IMR-90 (cell line): ENCODE results near the gene MAML2. TPM values are rescaled to one million over a fixed set of nuclear protein-coding genes. Genes with fewer than 3 reads are reported as not detected.

ENCODE experiments used
- ATAC-seq: fragments of 200-7000 bp; cut with Tn5 transposase; 2 replicates; pipeline ENCODE4 v1.9.1; 2020; ENCODE audit warnings: low read depth, mild to moderate bottlenecking, moderate library complexity
- BruUV-seq: library from RNA; stranded (reverse); fragments of 400-500 nt; replicated peaks from 2 replicates; lab custom pipeline; 2021; lab: Mats Ljungman, UMichigan
- CTCF ChIA-PET: fragments of 300-600 bp; formaldehyde crosslinking; extraction: SDS; loops from one replicate; lab custom pipeline; 2021; ENCODE audit warnings: antibody characterized with exemption; lab: Yijun Ruan, JAX
- POLR2A ChIA-PET: fragments of 300-600 bp; sonication (Branson Sonifier 250); formaldehyde crosslinking; loops from one replicate; lab custom pipeline; 2022; ENCODE audit warnings: antibody characterized with exemption; ENCODE audit not compliant: unreplicated experiment; lab: Charles Lee
- DNase-seq: peaks from one replicate; pipeline ENCODE4 v3.0.0; 2013
- H2AFZ ChIP-seq: replicated peaks from 2 replicates; pipeline ENCODE3; 2013; ENCODE audit warnings: low read length, mild to moderate bottlenecking; ENCODE audit not compliant: poor library complexity
- H2AK5ac ChIP-seq: 2 replicates; pipeline ENCODE4 v1.6.1; 2013; ENCODE audit warnings: low read depth, low read length, inconsistent platforms
- H2AK9ac ChIP-seq: replicated peaks from 2 replicates; pipeline ENCODE3; 2013; ENCODE audit warnings: mild to moderate bottlenecking, low read depth, low read length, moderate library complexity; ENCODE audit not compliant: poor library complexity
- H2BK120ac ChIP-seq: 2 replicates; pipeline ENCODE4 v1.6.1; 2013; ENCODE audit warnings: low read depth, low read length, inconsistent platforms
- H2BK15ac ChIP-seq: 3 replicates; pipeline ENCODE4 v1.6.1; 2013; ENCODE audit warnings: low read depth, low read length, inconsistent platforms
- H2BK20ac ChIP-seq: 2 replicates; pipeline ENCODE4 v1.6.1; 2013; ENCODE audit warnings: low read depth, mild to moderate bottlenecking, inconsistent platforms, low read length, moderate library complexity
- H2BK5ac ChIP-seq: 2 replicates; pipeline ENCODE4 v1.6.1; 2013; ENCODE audit warnings: mild to moderate bottlenecking, low read depth, low read length, inconsistent platforms; ENCODE audit not compliant: poor library complexity, severe bottlenecking
- H3K14ac ChIP-seq: replicated peaks from 2 replicates; pipeline ENCODE4 v1.6.1; 2013; ENCODE audit warnings: low read depth, low read length, inconsistent platforms
- H3K18ac ChIP-seq: 2 replicates; pipeline ENCODE4 v1.6.1; 2013; ENCODE audit warnings: low read depth, low read length, control low read depth
- H3K23ac ChIP-seq: 2 replicates; pipeline ENCODE4 v1.6.1; 2013; ENCODE audit warnings: low read depth, low read length, inconsistent platforms
- H3K27ac ChIP-seq: 2 replicates; pipeline ENCODE4 v1.5.1; 2013; ENCODE audit warnings: mild to moderate bottlenecking, control low read depth, low read length; ENCODE audit not compliant: insufficient read depth
- H3K27me3 ChIP-seq: 2 replicates; pipeline ENCODE4 v1.6.1; 2013; ENCODE audit warnings: low read length; ENCODE audit not compliant: control insufficient read depth, insufficient read depth
- H3K36me3 ChIP-seq: 2 replicates; pipeline ENCODE4 v1.6.1; 2013; ENCODE audit warnings: low read length, mixed read lengths; ENCODE audit not compliant: control insufficient read depth, insufficient read depth
- H3K4ac ChIP-seq: 2 replicates; pipeline ENCODE4 v1.6.1; 2013; ENCODE audit warnings: low read depth, low read length, inconsistent platforms
- H3K4me1 ChIP-seq: 2 replicates; pipeline ENCODE4 v1.6.1; 2013; ENCODE audit warnings: low read length, mixed read lengths; ENCODE audit not compliant: control insufficient read depth, insufficient read depth
- H3K4me2 ChIP-seq: 2 replicates; pipeline ENCODE4 v1.6.1; 2013; ENCODE audit warnings: low read depth, mild to moderate bottlenecking, control low read depth, low read length, moderate library complexity
- H3K4me3 ChIP-seq: 2 replicates; pipeline ENCODE4 v1.5.1; 2013; ENCODE audit warnings: low read depth, mild to moderate bottlenecking, control low read depth, low read length, moderate library complexity; ENCODE audit not compliant: insufficient read depth
- H3K56ac ChIP-seq: 2 replicates; pipeline ENCODE4 v1.6.1; 2013; ENCODE audit warnings: low read length, inconsistent platforms; ENCODE audit not compliant: insufficient read depth; ENCODE audit errors: extremely low read depth
- H3K79me1 ChIP-seq, 2 experiments: 2 replicates each; pipeline ENCODE4 v1.6.1; 2013; ENCODE audit warnings: low read length in 2 of 2, inconsistent platforms in 1 of 2, low read depth in 1 of 2
- H3K9ac ChIP-seq: 2 replicates; pipeline ENCODE4 v1.6.1; 2013; ENCODE audit warnings: low read depth, low read length, control low read depth
- H3K9me1 ChIP-seq: 2 replicates; pipeline ENCODE4 v1.6.1; 2013; ENCODE audit warnings: low read length, inconsistent platforms; ENCODE audit not compliant: insufficient read depth
- H3K9me3 ChIP-seq: 2 replicates; pipeline ENCODE4 v1.6.1; 2013; ENCODE audit warnings: low read length; ENCODE audit not compliant: control insufficient read depth, insufficient read depth
- H4K20me1 ChIP-seq: 2 replicates; pipeline ENCODE4 v1.6.1; 2013; ENCODE audit warnings: low read length, inconsistent platforms; ENCODE audit not compliant: insufficient read depth
- H4K5ac ChIP-seq: 2 replicates; pipeline ENCODE4 v1.6.1; 2013; ENCODE audit warnings: mild to moderate bottlenecking, low read depth, low read length, control low read depth
- H4K8ac ChIP-seq, 2 experiments: 2 replicates each; pipeline ENCODE4 v1.6.1; 2013; ENCODE audit warnings: low read depth in 2 of 2, low read length in 2 of 2, control low read depth in 1 of 2, inconsistent platforms in 1 of 2
- H4K91ac ChIP-seq: 2 replicates; pipeline ENCODE4 v1.6.1; 2013; ENCODE audit warnings: low read depth, low read length, inconsistent platforms; ENCODE audit not compliant: insufficient read depth
- BHLHE40 ChIP-seq: fragments of 150-350 bp; IDR thresholded peaks from 2 replicates; pipeline ENCODE4 v1.6.1; 2016; ENCODE audit warnings: mild to moderate bottlenecking, low read depth, low read length
- CEBPB ChIP-seq: IDR thresholded peaks from 2 replicates; pipeline ENCODE4 v1.6.1; 2012; ENCODE audit warnings: low read depth, low read length, improper control_type of control experiment
- CHD1 ChIP-seq: IDR thresholded peaks from 2 replicates; pipeline ENCODE4 v1.6.1; 2012; ENCODE audit warnings: low read depth, low read length, improper control_type of control experiment
- FOS ChIP-seq: fragments of 150-350 bp; IDR thresholded peaks from 2 replicates; pipeline ENCODE4 v1.6.1; 2016; ENCODE audit warnings: low read depth, low read length
- MAFK ChIP-seq: IDR thresholded peaks from 2 replicates; pipeline ENCODE4 v1.6.1; 2012; ENCODE audit warnings: low read depth, low read length, improper control_type of control experiment
- MAZ ChIP-seq: IDR thresholded peaks from 2 replicates; pipeline ENCODE4 v1.6.1; 2012; ENCODE audit warnings: low read depth, mild to moderate bottlenecking, low read length, improper control_type of control experiment, moderate library complexity, borderline replicate concordance
- MXI1 ChIP-seq: IDR thresholded peaks from 2 replicates; pipeline ENCODE4 v1.6.1; 2012; ENCODE audit warnings: low read depth, mild to moderate bottlenecking, low read length, moderate library complexity, borderline replicate concordance
- NFE2L2 ChIP-seq: fragments of 150-350 bp; IDR thresholded peaks from 2 replicates; pipeline ENCODE4 v1.6.1; 2016; ENCODE audit warnings: low read depth, mild to moderate bottlenecking, low read length
- POLR2A ChIP-seq: IDR thresholded peaks from 2 replicates; pipeline ENCODE4 v1.6.1; 2012; ENCODE audit warnings: mild to moderate bottlenecking, low read depth, low read length
- RAD21 ChIP-seq: IDR thresholded peaks from 2 replicates; pipeline ENCODE4 v1.6.1; 2012; ENCODE audit warnings: low read length, improper control_type of control experiment
- RCOR1 ChIP-seq: IDR thresholded peaks from 2 replicates; pipeline ENCODE4 v1.6.1; 2012; ENCODE audit warnings: mild to moderate bottlenecking, low read length, improper control_type of control experiment; ENCODE audit not compliant: insufficient replicate concordance
- RFX5 ChIP-seq: IDR thresholded peaks from 2 replicates; pipeline ENCODE4 v1.8.0; 2012; ENCODE audit warnings: low read depth, mild to moderate bottlenecking, low read length, moderate library complexity
- SMC3 ChIP-seq: fragments of 150-350 bp; IDR thresholded peaks from 2 replicates; pipeline ENCODE4 v1.6.1; 2016; ENCODE audit warnings: low read depth, mild to moderate bottlenecking, antibody characterized with exemption, low read length, moderate library complexity
- WGBS, 2 experiments: methylation state at CpG; one replicate each; pipeline versions ENCODE4 v1.1.5 to v1.1.7; 2013; ENCODE audit warnings: missing lambda C conversion rate in 2 of 2; ENCODE audit not compliant: insufficient read length in 1 of 2; ENCODE audit errors: extremely low coverage in 2 of 2; 5-methylcytosine and 5-hydroxymethylcytosine counted together
- dilution Hi-C: fragments of 300-500 bp; cut with HindIII; formaldehyde crosslinking; loops from one replicate; pipeline ENCODE4 v1.14.3; 2018; ENCODE audit warnings: low sequenced_read_pairs; ENCODE audit not compliant: unreplicated experiment
- in situ Hi-C: fragments of 300-500 bp; cut with MboI; formaldehyde crosslinking; loops from 3 replicates; pipeline ENCODE4 v1.14.3; 2019; ENCODE audit warnings: low sequenced_read_pairs, inconsistent platforms, mixed read lengths
- intact Hi-C: fragments of 100-400 bp; cut with micrococcal nuclease; formaldehyde crosslinking; loops from 2 replicates; pipeline ENCODE4 v1.10.0; 2022
- polyA plus RNA-seq, 3 experiments: library from polyadenylated mRNA; depleted of rRNA; stranded (reverse); fragments of >200 nt; gene quantifications; 2 replicates each; pipeline ENCODE4 v1.2.3, GENCODE V29; 2012; ENCODE audit warnings: low replicate concordance in 1 of 3
- total RNA-seq: library from RNA; depleted of rRNA; stranded (reverse); fragments of >200 nt; gene quantifications from 2 replicates; pipeline ENCODE4 v1.2.3, GENCODE V29; 2012
- TF ChIP-seq, protein P1 (sequence below): fragments of 150-350 bp; IDR thresholded peaks from 2 replicates; pipeline ENCODE4 v1.6.1; 2016; ENCODE audit warnings: low read depth, mild to moderate bottlenecking, low read length, moderate library complexity, borderline replicate concordance
- TF ChIP-seq, protein P2 (sequence below): conservative IDR thresholded peaks from 2 replicates; pipeline ENCODE4 v1.5.1; 2012; ENCODE audit warnings: mild to moderate bottlenecking, low read depth, low read length, improper control_type of control experiment
- TF ChIP-seq, protein P3 (sequence below): fragments of 150-350 bp; IDR thresholded peaks from 2 replicates; pipeline ENCODE4 v1.6.1; 2017; ENCODE audit warnings: mild to moderate bottlenecking, antibody characterized with exemption, low read length, low read depth

The MAML2 gene
- total and polyA plus RNA-seq, 2 of the 4 experiments (the other 2 are of a cell fraction): 15.0 to 19.5 TPM

DNA sequence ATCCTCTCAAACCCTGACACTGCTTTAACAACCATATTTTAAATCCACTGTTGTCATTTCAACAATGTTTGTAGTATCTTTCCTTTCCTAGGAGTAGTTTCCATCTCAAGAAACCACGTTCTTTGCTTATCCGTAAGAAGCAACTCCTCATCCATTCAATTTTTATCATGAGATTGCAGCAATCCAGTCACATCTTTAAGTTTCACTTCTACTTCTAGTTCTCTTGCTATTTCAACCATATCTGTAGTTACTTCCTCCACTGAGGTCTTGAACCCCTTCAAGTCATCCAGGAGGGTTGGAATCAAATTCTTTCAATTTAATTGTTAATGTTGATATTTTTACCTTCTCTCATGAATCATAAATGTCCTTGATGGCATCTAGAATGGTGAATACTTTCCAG, 24.3 kb upstream of the MAML2 start:
- no peaks in the 10 kb centered on the region for H4K20me1 ChIP-seq
- no peak overlapping the region for H3K4me3 ChIP-seq
- no peak overlapping the region for H4K91ac ChIP-seq
- H3K14ac ChIP-seq: no peak overlapping the region
- no peak overlapping the region for H3K9ac ChIP-seq
- in situ Hi-C loops (no loop called here), dilution Hi-C loops (loop anchor here (25.0 kb wide), 1 partner anchor 330 kb away; no protein-coding TSS in a partner anchor), intact Hi-C loops (no loop called here)
- DNase-seq (no peak), ATAC-seq (no peak)
- no peaks in the 10 kb centered on the region for H3K4me1 ChIP-seq
- no peaks in the 10 kb centered on the region for H3K27me3 ChIP-seq
- H3K18ac ChIP-seq: no peak overlapping the region
- no peak overlapping the region for H2BK5ac ChIP-seq
- H3K4ac ChIP-seq: no peak overlapping the region
- peaks cover 6% of the 10 kb centered on the region for H3K9me3 ChIP-seq
- CTCF ChIA-PET: no interaction called here
- no peak overlapping the region for H3K56ac ChIP-seq
- no TSS peak for BruUV-seq
- no peak overlapping the region for H2AK5ac ChIP-seq
- no peak overlapping the region for H2BK120ac ChIP-seq
- peaks cover 12% of the 10 kb centered on the region for H3K36me3 ChIP-seq
- no CpG with 5 or more reads among the region's 2 CpGs for WGBS, 2 experiments
- H2AFZ ChIP-seq: no peak overlapping the region
- H3K23ac ChIP-seq: no peak overlapping the region
- no peak overlapping the region for H2BK15ac ChIP-seq
- H4K5ac ChIP-seq: no peak overlapping the region
- no peak overlapping the region for H2AK9ac ChIP-seq
- TF ChIP-seq, protein P1, sequence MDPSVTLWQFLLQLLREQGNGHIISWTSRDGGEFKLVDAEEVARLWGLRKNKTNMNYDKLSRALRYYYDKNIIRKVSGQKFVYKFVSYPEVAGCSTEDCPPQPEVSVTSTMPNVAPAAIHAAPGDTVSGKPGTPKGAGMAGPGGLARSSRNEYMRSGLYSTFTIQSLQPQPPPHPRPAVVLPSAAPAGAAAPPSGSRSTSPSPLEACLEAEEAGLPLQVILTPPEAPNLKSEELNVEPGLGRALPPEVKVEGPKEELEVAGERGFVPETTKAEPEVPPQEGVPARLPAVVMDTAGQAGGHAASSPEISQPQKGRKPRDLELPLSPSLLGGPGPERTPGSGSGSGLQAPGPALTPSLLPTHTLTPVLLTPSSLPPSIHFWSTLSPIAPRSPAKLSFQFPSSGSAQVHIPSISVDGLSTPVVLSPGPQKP: no peak
- TF ChIP-seq MAFK (no peak), RCOR1 (no peak), RAD21 (no peak), MAZ (no peak), NFE2L2 (no peak), CHD1 (no peak), POLR2A (no peak), FOS (no peak), SMC3 (no peak), RFX5 (no peak), MXI1 (no peak), BHLHE40 (no peak), CEBPB (no peak)
- TF ChIP-seq, protein P2, sequence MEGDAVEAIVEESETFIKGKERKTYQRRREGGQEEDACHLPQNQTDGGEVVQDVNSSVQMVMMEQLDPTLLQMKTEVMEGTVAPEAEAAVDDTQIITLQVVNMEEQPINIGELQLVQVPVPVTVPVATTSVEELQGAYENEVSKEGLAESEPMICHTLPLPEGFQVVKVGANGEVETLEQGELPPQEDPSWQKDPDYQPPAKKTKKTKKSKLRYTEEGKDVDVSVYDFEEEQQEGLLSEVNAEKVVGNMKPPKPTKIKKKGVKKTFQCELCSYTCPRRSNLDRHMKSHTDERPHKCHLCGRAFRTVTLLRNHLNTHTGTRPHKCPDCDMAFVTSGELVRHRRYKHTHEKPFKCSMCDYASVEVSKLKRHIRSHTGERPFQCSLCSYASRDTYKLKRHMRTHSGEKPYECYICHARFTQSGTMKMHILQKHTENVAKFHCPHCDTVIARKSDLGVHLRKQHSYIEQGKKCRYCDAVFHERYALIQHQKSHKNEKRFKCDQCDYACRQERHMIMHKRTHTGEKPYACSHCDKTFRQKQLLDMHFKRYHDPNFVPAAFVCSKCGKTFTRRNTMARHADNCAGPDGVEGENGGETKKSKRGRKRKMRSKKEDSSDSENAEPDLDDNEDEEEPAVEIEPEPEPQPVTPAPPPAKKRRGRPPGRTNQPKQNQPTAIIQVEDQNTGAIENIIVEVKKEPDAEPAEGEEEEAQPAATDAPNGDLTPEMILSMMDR: no peak
- TF ChIP-seq, protein P3, sequence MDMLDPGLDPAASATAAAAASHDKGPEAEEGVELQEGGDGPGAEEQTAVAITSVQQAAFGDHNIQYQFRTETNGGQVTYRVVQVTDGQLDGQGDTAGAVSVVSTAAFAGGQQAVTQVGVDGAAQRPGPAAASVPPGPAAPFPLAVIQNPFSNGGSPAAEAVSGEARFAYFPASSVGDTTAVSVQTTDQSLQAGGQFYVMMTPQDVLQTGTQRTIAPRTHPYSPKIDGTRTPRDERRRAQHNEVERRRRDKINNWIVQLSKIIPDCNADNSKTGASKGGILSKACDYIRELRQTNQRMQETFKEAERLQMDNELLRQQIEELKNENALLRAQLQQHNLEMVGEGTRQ: no peak
- H3K27ac ChIP-seq: no peak overlapping the region
- peaks cover 2 to 7% of the 10 kb centered on the region in 2 experiments; a peak in 3 of 4 replicates for H3K79me1 ChIP-seq
- no peak overlapping the region for H2BK20ac ChIP-seq
- H3K4me2 ChIP-seq: no peak overlapping the region
- no peak overlapping the region for H4K8ac ChIP-seq
- H3K9me1 ChIP-seq: no peaks in the 10 kb centered on the region
- POLR2A ChIA-PET: no interaction called here
